HCT116 (cell line): ENCODE data around the gene UBXN11. TPM values are rescaled to one million over a fixed set of nuclear protein-coding genes. Genes with fewer than 3 reads are reported as not detected.

Experiments used
- ATAC-seq: fragments of 200-7000 bp; cut with Tn5 transposase; 2 replicates; pipeline ENCODE4 v1.9.1; 2020; ENCODE audit warnings: mild to moderate bottlenecking, moderate library complexity
- BruUV-seq: library from RNA; stranded (reverse); fragments of 400-500 nt; replicated peaks from 2 replicates; lab custom pipeline; 2021; lab: Mats Ljungman, UMichigan
- CTCF ChIA-PET: fragments of 300-600 bp; sonication (Branson Sonifier 250); formaldehyde crosslinking; loops from one replicate; lab custom pipeline; 2021; ENCODE audit warnings: antibody characterized with exemption; lab: Charles Lee
- POLR2A ChIA-PET: fragments of 300-600, 350-600 bp; sonication (Branson Sonifier 250); formaldehyde crosslinking; loops from one replicate; lab custom pipeline; 2021; ENCODE audit warnings: antibody characterized with exemption; lab: Charles Lee
- RAD21 ChIA-PET, 2 experiments: fragments of 300-600 bp; sonication (Branson Sonifier 250); formaldehyde crosslinking; loops; one replicate each; lab custom pipeline; 2023; ENCODE audit warnings: low total read pairs in 2 of 2; ENCODE audit not compliant: uncharacterized antibody in 2 of 2, unreplicated experiment in 2 of 2, low non-redundant PET in 1 of 2; lab: Charles Lee
- DNase-seq: peaks from one replicate; pipeline ENCODE4 v3.0.0-alpha.2; 2010; ENCODE audit warnings: low read depth, low spot score
- H2AFZ ChIP-seq: fragments of 200-600 bp; shearing (Covaris generic), sonication (generic); 2 replicates; pipeline ENCODE4 v1.6.1; 2017; ENCODE audit warnings: low read depth, mixed run types, mixed read lengths, antibody characterized with exemption, low read length; ENCODE audit not compliant: poor library complexity, severe bottlenecking
- H3K27ac ChIP-seq: 2 replicates; pipeline ENCODE4 v1.5.1; 2012; ENCODE audit warnings: low read depth, low read length
- H3K27me3 ChIP-seq: fragments of 200-600 bp; sonication (generic); 2 replicates; pipeline ENCODE4 v1.6.1; 2016; ENCODE audit warnings: mixed run types, low read length, mixed read lengths; ENCODE audit not compliant: insufficient read depth
- H3K36me3 ChIP-seq, 2 experiments: fragments of 200-500 bp in 1 of 2; fragments of 200-600 bp in 1 of 2; sonication (Bioruptor generic) in 1 of 2; sonication (generic) in 1 of 2; 2 replicates each; pipeline versions ENCODE4 v1.5.1 to v1.6.1; 2014 to 2016; ENCODE audit warnings: low read length in 2 of 2, inconsistent platforms in 1 of 2, mixed read lengths in 1 of 2, mixed run types in 1 of 2; ENCODE audit not compliant: insufficient read depth in 2 of 2, control insufficient read depth in 1 of 2
- H3K4me1 ChIP-seq, 2 experiments: fragments of 200-600 bp in 1 of 2; sonication (generic) in 1 of 2; 2 replicates each; pipeline versions ENCODE4 v1.5.1 to v1.6.1; 2012 to 2017; ENCODE audit warnings: low read length in 2 of 2, inconsistent platforms in 1 of 2, mild to moderate bottlenecking in 1 of 2, mixed read lengths in 1 of 2, mixed run types in 1 of 2, moderate library complexity in 1 of 2; ENCODE audit not compliant: insufficient read depth in 2 of 2, control insufficient read depth in 1 of 2
- H3K4me2 ChIP-seq: fragments of 200-600 bp; sonication (generic); 2 replicates; pipeline ENCODE4 v1.6.1; 2017; ENCODE audit warnings: mixed run types, low read length, mixed read lengths
- H3K4me3 ChIP-seq, 2 experiments: fragments of 200-600 bp in 1 of 2; sonication (generic) in 1 of 2; replicated peaks in 1 of 2; 2 replicates each; pipeline ENCODE4 v1.5.1; 2011 to 2016; ENCODE audit warnings: low read length in 2 of 2, control low read depth in 1 of 2, low read depth in 1 of 2, mild to moderate bottlenecking in 1 of 2, mixed read lengths in 1 of 2, mixed run types in 1 of 2
- H3K79me2 ChIP-seq: fragments of 200-600 bp; sonication (generic); 2 replicates; pipeline ENCODE4 v1.6.1; 2017; ENCODE audit warnings: mild to moderate bottlenecking, mixed run types, low read length, moderate library complexity, mixed read lengths; ENCODE audit not compliant: insufficient read depth
- H3K9ac ChIP-seq: fragments of 200-600 bp; sonication (generic); 2 replicates; pipeline ENCODE4 v1.6.1; 2016; ENCODE audit warnings: low read length, mixed read lengths
- H3K9me2 ChIP-seq: fragments of 200-600 bp; sonication (generic), shearing (Covaris generic); 2 replicates; pipeline ENCODE4 v1.6.1; 2017; ENCODE audit warnings: mixed run types, mild to moderate bottlenecking, moderate library complexity; ENCODE audit not compliant: insufficient read depth
- H3K9me3 ChIP-seq, 2 experiments: fragments of 200-500 bp in 1 of 2; fragments of 200-600 bp in 1 of 2; sonication (Bioruptor generic) in 1 of 2; sonication (generic) in 1 of 2; 2 replicates each; pipeline ENCODE4 v1.6.1; 2014 to 2017; ENCODE audit warnings: low read length in 2 of 2, mixed read lengths in 2 of 2, inconsistent platforms in 1 of 2, low read depth in 1 of 2, mild to moderate bottlenecking in 1 of 2, mixed run types in 1 of 2, moderate library complexity in 1 of 2; ENCODE audit not compliant: control insufficient read depth in 1 of 2, insufficient read depth in 1 of 2
- H4K20me1 ChIP-seq: fragments of 200-600 bp; sonication (generic), shearing (Covaris generic); 2 replicates; pipeline ENCODE4 v1.6.1; 2017; ENCODE audit warnings: mixed run types, mild to moderate bottlenecking, moderate library complexity; ENCODE audit not compliant: insufficient read depth
- ATF3 ChIP-seq: IDR thresholded peaks from 2 replicates; pipeline ENCODE4 v1.6.1; 2012
- CBX3 ChIP-seq: IDR thresholded peaks from 2 replicates; pipeline ENCODE4 v1.6.1; 2012; ENCODE audit warnings: low read depth
- EGR1 ChIP-seq: IDR thresholded peaks from 2 replicates; pipeline ENCODE4 v1.6.1; 2012; ENCODE audit warnings: low read depth
- ELF1 ChIP-seq: IDR thresholded peaks from 2 replicates; pipeline ENCODE4 v1.6.1; 2012; ENCODE audit warnings: low read depth, borderline replicate concordance
- FOSL1 ChIP-seq: IDR thresholded peaks from 2 replicates; pipeline ENCODE4 v1.6.1; 2012; ENCODE audit warnings: low read depth
- MAX ChIP-seq: IDR thresholded peaks from 2 replicates; pipeline ENCODE4 v1.6.1; 2012
- POLR2A ChIP-seq: IDR thresholded peaks from 2 replicates; pipeline ENCODE4 v1.7.0; 2011; ENCODE audit warnings: borderline replicate concordance; ENCODE audit not compliant: insufficient read depth, insufficient read length; ENCODE audit errors: extremely low read depth
- POLR2AphosphoS5 ChIP-seq: IDR thresholded peaks from 2 replicates; pipeline ENCODE4 v1.6.1; 2011; ENCODE audit warnings: mild to moderate bottlenecking, low read depth, low read length, moderate library complexity
- RAD21 ChIP-seq: IDR thresholded peaks from 2 replicates; pipeline ENCODE4 v1.6.1; 2012; ENCODE audit warnings: low read depth, mild to moderate bottlenecking
- REST ChIP-seq: IDR thresholded peaks from 2 replicates; pipeline ENCODE4 v1.6.1; 2012; ENCODE audit warnings: low read depth
- SIN3A ChIP-seq: IDR thresholded peaks from 2 replicates; pipeline ENCODE4 v1.6.1; 2012; ENCODE audit warnings: low read depth
- SRF ChIP-seq: IDR thresholded peaks from 2 replicates; pipeline ENCODE4 v1.6.1; 2012; ENCODE audit warnings: low read depth
- YY1 ChIP-seq: IDR thresholded peaks from 2 replicates; pipeline ENCODE4 v1.6.1; 2011; ENCODE audit warnings: low read length, low read depth, moderate library complexity, mild to moderate bottlenecking; ENCODE audit not compliant: insufficient replicate concordance; ENCODE audit errors: extremely low read depth
- ZBTB33 ChIP-seq: IDR thresholded peaks from 2 replicates; pipeline ENCODE4 v1.6.1; 2011; ENCODE audit warnings: mild to moderate bottlenecking, low read length, moderate library complexity; ENCODE audit not compliant: insufficient replicate concordance; ENCODE audit errors: extremely low read depth
- ZFX ChIP-seq: fragments of 450-650 bp; IDR thresholded peaks from 2 replicates; pipeline ENCODE4 v1.6.1; 2017
- intact Hi-C: fragments of 100-400 bp; cut with micrococcal nuclease; formaldehyde crosslinking; loops from 2 replicates; pipeline ENCODE4 v1.10.0; 2022
- total RNA-seq: library from RNA; stranded (reverse); gene quantifications from one replicate; pipeline ENCODE4 v1.2.1, GENCODE V29; 2021; ENCODE audit not compliant: unreplicated experiment

Gene UBXN11
- total RNA-seq, 1 experiment from 2014 or later = 19.3 TPM

GRCh38 chr1:26350343-26350700, 43.9 kb upstream of the UBXN11 start:
- no peaks in the 10 kb centered on the region for H3K9me3 ChIP-seq
- POLR2A ChIA-PET = interaction anchor here (0.7 kb wide), 1 partner anchor 642 kb away, joined by 4 read pairs; no protein-coding TSS in a partner anchor
- CTCF ChIA-PET = interaction anchor here (1.0 to 1.5 kb wide), 2 partner anchors 13 to 41 kb away, joined by 3 read pairs; no protein-coding TSS in a partner anchor
- peak overlapping the region in 1 of 2 experiments; percentile 35; a peak in 2 of 4 replicates for H3K4me3 ChIP-seq
- no peak for ATAC-seq
- no peaks in the 10 kb centered on the region for H4K20me1 ChIP-seq
- no peaks in the 10 kb centered on the region for H3K9me2 ChIP-seq
- peak overlapping the region; percentile 80 for H3K4me2 ChIP-seq
- no peak for TF ChIP-seq EGR1
- no peak for TF ChIP-seq CBX3
- TF ChIP-seq ATF3 = no peak
- TF ChIP-seq ELF1 = no peak
- TF ChIP-seq MAX = no peak
- no peak for TF ChIP-seq FOSL1
- TF ChIP-seq, all 23 proteins: peak for 0
- DNase-seq = no peak
- Histone ChIP-seq H3K9ac (peak overlapping the region; percentile 49), H2AFZ (no peak overlapping the region), H3K36me3 (no peaks in the 10 kb centered on the region), H3K27ac (peak overlapping the region; percentile 26; the same call in 1 of the 2 replicates), H3K4me1 (peaks cover 54 to 59% of the 10 kb centered on the region in 2 experiments), H3K79me2 (no peaks in the 10 kb centered on the region), H3K27me3 (no peaks in the 10 kb centered on the region)
- RAD21 ChIA-PET = no interaction called here
- intact Hi-C loops = no loop called here
- no TSS peak for BruUV-seq

GRCh38 chr1:26349877-26350244, 43.4 kb upstream of the UBXN11 start:
- no peak for DNase-seq
- TF ChIP-seq MAX (no peak), YY1 (no peak), RAD21 (no peak), FOSL1 (no peak), POLR2AphosphoS5 (no peak), SRF (no peak), SIN3A (no peak), REST (no peak), POLR2A (no peak), ZBTB33 (no peak), ZFX (no peak), CBX3 (no peak)

More at GRCh38 chr1:26349877-26350244, 43.4 kb upstream of the UBXN11 start:
- ChIA-PET CTCF (interaction anchor here (1.0 to 1.5 kb wide), 2 partner anchors 14 to 42 kb away, joined by 3 read pairs; no protein-coding TSS in a partner anchor), RAD21 (no interaction called here), POLR2A (interaction anchor here (0.7 kb wide), 1 partner anchor 642 kb away, joined by 4 read pairs; no protein-coding TSS in a partner anchor)
- H2AFZ ChIP-seq = no peak overlapping the region
- intact Hi-C loops = no loop called here
- no peak for ATAC-seq
- H3K9ac ChIP-seq = no peak overlapping the region
- no peaks in the 10 kb centered on the region for H3K79me2 ChIP-seq
- peak overlapping the region; percentile 80 for H3K4me2 ChIP-seq
- no peaks in the 10 kb centered on the region for H3K9me3 ChIP-seq
- H3K9me2 ChIP-seq = no peaks in the 10 kb centered on the region
- H3K4me3 ChIP-seq = no peak overlapping the region
- H3K27me3 ChIP-seq = no peaks in the 10 kb centered on the region
- no peaks in the 10 kb centered on the region for H4K20me1 ChIP-seq
- no peak overlapping the region for H3K27ac ChIP-seq
- no TSS peak for BruUV-seq
- no peaks in the 10 kb centered on the region for H3K36me3 ChIP-seq
- peaks cover 54 to 59% of the 10 kb centered on the region in 2 experiments for H3K4me1 ChIP-seq
